GM10248 (cell line): ENCODE data around the gene ZNF823.
"Not testable (repeated sequence)": the region's sequence is repeated elsewhere in the genome, so short reads cannot be mapped to it uniquely, and the experiment has no call there.

Experiments
- CTCF ChIA-PET: fragments of 300-600 bp; sonication (Branson Sonifier 250); formaldehyde crosslinking; extraction: SDS; loops from one replicate; lab custom pipeline; 2021; ENCODE audit warnings: antibody characterized with exemption; lab: Yijun Ruan, JAX
- POLR2A ChIA-PET: fragments of 350-650 bp; sonication (Branson Sonifier 250); formaldehyde crosslinking; extraction: SDS; loops from one replicate; lab custom pipeline; 2020; ENCODE audit warnings: antibody characterized with exemption; lab: Yijun Ruan, JAX
- DNase-seq: peaks from one replicate; pipeline ENCODE4 v3.0.0; 2012; ENCODE audit errors: extremely low spot score
- TF ChIP-seq, protein P1 (sequence below): IDR thresholded peaks from 2 replicates; pipeline ENCODE4 v1.5.1; 2012; ENCODE audit warnings: mild to moderate bottlenecking, low read depth; ENCODE audit errors: extremely low read depth, missing control alignments, control extremely low read depth

The ZNF823 gene

GRCh38 chr19:11780431-11781020, 41.8 kb upstream of the ZNF823 start:
- ChIA-PET CTCF (no interaction called here), POLR2A (no interaction called here)
- no peak for DNase-seq
- TF ChIP-seq, protein P1, sequence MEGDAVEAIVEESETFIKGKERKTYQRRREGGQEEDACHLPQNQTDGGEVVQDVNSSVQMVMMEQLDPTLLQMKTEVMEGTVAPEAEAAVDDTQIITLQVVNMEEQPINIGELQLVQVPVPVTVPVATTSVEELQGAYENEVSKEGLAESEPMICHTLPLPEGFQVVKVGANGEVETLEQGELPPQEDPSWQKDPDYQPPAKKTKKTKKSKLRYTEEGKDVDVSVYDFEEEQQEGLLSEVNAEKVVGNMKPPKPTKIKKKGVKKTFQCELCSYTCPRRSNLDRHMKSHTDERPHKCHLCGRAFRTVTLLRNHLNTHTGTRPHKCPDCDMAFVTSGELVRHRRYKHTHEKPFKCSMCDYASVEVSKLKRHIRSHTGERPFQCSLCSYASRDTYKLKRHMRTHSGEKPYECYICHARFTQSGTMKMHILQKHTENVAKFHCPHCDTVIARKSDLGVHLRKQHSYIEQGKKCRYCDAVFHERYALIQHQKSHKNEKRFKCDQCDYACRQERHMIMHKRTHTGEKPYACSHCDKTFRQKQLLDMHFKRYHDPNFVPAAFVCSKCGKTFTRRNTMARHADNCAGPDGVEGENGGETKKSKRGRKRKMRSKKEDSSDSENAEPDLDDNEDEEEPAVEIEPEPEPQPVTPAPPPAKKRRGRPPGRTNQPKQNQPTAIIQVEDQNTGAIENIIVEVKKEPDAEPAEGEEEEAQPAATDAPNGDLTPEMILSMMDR: no peak

GRCh38 chr19:11776669-11777068, 37.9 kb upstream of the ZNF823 start:
- POLR2A ChIA-PET, DNase-seq, CTCF ChIA-PET: not testable (repeated sequence)

DNA sequence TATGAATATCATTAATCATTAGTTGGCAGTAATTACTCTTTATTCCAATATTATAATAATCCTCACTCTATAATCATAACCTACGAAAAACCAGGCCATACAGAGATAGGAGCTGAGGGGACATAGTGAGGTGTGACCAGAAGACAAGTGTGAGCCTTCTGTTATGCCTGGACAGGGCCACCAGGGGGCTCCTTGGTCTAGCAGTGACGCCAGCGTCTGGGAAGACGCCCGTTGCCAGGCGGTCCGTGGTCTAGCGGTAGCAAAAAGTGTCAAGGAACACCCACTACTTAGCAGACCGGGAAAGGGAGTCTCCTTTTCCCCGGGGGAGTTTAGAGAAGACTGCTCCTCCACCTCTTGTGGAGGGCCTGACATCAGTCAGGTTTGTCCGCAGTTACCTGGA, 32.8 kb upstream of the ZNF823 start:
- CTCF ChIA-PET: interaction anchor here (0.9 kb wide), 1 partner anchor 27 kb away, joined by 3 read pairs; the partner anchor contains the start of gene ZNF491
- POLR2A ChIA-PET: not testable (repeated sequence)

DNA sequence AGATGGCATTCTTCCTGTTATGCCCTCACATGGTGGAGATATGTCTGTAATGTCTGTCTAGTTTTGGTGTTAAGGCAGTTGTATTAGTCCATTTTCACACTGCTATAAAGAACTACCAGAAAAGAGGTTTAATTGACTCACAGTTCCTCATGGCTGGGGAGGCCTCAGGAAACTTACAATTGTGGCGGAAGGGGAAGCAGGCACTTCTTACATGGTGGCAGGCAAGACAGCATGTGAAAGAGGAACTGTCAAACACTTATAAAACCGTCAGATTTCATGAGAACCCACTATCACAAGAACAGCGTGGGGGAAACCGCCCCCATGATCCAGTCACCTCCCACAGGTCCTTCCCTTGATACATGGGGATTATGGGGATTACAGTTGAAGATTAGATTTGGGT, 31.2 kb upstream of the ZNF823 start:
- no peak for DNase-seq
- CTCF ChIA-PET: no interaction called here

More for the DNA sequence above, 32.8 kb upstream of the ZNF823 start:
- DNase-seq: not testable (repeated sequence)

GRCh38 chr19:11767633-11768133, 28.9 kb upstream of the ZNF823 start:
- CTCF ChIA-PET: interaction anchor here (1.6 kb wide), 1 partner anchor 30 kb away, joined by 7 read pairs; the partner anchor contains the start of gene ZNF491
- TF ChIP-seq, protein P1: no peak
- peak; percentile 62 for DNase-seq
- POLR2A ChIA-PET: no interaction called here

More for the DNA sequence above, 31.2 kb upstream of the ZNF823 start:
- TF ChIP-seq, protein P1: no peak
- POLR2A ChIA-PET: no interaction called here

DNA sequence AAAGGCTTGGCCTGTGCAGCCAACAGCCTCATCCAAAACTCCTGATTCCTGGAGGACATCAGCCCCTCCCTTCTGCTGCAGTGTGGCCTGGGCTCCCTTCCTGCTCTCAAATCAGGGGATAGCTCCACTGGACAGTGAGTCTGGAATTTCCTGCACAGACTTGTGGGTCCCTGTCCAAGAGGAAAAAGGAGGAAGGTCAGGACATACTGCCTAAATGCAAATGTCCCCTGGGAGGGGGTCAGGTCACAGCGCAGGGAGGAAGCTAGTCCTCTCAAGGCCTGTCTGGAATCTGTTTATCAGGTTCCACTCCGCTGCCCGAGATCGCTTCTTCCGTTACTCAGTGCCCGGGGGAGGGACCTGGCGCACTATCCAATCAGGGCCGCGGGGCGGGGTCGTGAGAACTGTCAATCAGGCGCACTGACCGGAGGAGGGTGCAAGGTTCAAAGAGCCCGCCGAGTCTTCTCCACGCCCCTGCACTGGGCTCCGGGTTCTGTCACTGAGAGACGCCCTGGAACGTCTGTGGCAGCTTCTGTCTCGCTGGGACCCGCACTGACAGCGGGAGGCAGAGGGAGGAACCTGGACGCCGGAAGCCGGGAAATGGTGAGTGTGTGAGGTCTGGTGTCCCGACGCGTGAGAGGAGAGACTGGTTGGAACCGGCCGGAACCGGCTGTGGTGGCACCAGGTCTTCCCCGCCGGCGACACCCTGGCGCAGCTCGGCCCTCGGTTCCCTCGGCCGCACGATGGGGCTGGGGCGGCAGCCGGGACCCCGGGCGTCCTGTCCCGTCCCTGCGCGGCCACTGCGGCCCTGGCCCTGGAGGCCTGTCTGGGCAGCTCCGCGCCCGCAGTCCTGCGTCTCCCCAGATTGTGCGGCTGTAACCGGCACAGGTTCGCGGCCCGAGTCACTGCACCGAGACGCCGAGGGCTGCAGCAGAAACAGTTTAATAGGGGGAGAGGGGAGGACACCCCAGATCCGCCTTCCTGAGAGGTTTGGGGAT, 28.1 kb upstream of the ZNF823 start, which contains the start of gene ZNF441:
ZNF441 (plus strand) TSS at position 404 of the 995 bp plus-strand sequence; CDS start at position 598, 194 bp downstream.
- ChIA-PET POLR2A (no interaction called here), CTCF (interaction anchor here (1.6 kb wide), 1 partner anchor 31 kb away, joined by 7 read pairs; the partner anchor contains the start of gene ZNF491)
- peak; percentile 94 for DNase-seq
- TF ChIP-seq, protein P1: no peak

DNA sequence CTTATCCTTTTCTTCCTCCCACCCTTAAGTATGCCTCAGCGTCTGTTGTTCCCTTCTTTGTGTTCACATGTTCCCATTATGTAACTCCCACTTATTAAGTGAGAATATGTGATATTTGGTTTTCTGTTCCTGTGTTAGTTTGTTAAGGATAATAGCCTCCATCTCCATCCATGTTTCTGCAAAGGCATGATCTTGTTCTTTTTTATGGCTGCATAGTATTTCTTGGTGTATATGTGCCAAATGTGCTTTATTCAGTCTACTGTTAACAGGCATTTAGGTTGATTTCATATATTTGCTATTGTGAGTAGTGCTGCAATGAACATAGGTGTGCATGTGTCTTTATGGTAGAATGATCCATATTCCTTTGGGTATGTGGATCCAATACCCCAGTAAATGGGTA, 24.9 kb upstream of the ZNF823 start:
- TF ChIP-seq, protein P1: no peak
- ChIA-PET CTCF (no interaction called here), POLR2A (no interaction called here)
- no peak for DNase-seq
